Ovary (tissue), 3 donors: Measurements from ENCODE around the gene IL1RL1.

ENCODE experiments used
- CTCF ChIP-seq, 3 donors: fragments of 450-650 bp in 2 of 3; fragments of 200-600 bp in 1 of 3; IDR thresholded peaks; one replicate each; pipeline versions ENCODE4 v1.5.1 to v1.8.0; 2016 to 2022; ENCODE audit warnings: antibody characterized with exemption in 3 of 3, mild to moderate bottlenecking in 1 of 3
- EP300 ChIP-seq: sonication (generic); formaldehyde crosslinking; IDR thresholded peaks from one replicate; pipeline ENCODE4 v1.6.1; 2017; ENCODE audit warnings: antibody characterized with exemption
- POLR2A ChIP-seq: fragments of 450-650 bp; IDR thresholded peaks from one replicate; pipeline ENCODE4 v1.6.1; 2017; ENCODE audit warnings: antibody characterized with exemption, mild to moderate bottlenecking, moderate library complexity
- donor health status: DM: no; HTN: no; CAD: no.

- TF ChIP-seq POLR2A (no peak), CTCF (IDR thresholded peaks at IDR 0.05) (no peak), EP300 (no peak)
Observed at GRCh38 chr2:102285368-102285767, 26.0 kb upstream of the IL1RL1 start.
